Activated T-cell treated with anti-CD3 and anti-CD28 coated beads for 1 hour (primary cell): ENCODE data around the gene DPP10.

Experiments
- DNase-seq: peaks from one replicate; pipeline ENCODE4 v3.0.0-alpha.2; 2020; ENCODE audit warnings: low read depth

Gene DPP10

GRCh38 chr2:115569547-115569946 lies 1127.1 kb downstream of the DPP10 start:
- no peak for DNase-seq

GRCh38 chr2:115572746-115573145 lies 1130.3 kb downstream of the DPP10 start:
- DNase-seq, result no peak

- DNase-seq, result no peak
Observed at GRCh38 chr2:115573756-115574155, 1131.3 kb downstream of the DPP10 start.

- DNase-seq, result no peak
Observed at GRCh38 chr2:115574667-115575066, 1132.2 kb downstream of the DPP10 start.

GRCh38 chr2:115580784-115581183 lies 1138.3 kb downstream of the DPP10 start:
- DNase-seq, result no peak

GRCh38 chr2:115584507-115584906 lies 1142.1 kb downstream of the DPP10 start:
- no peak for DNase-seq

- no peak for DNase-seq
Observed at GRCh38 chr2:115596659-115597375, 1154.4 kb downstream of the DPP10 start.

GRCh38 chr2:115603285-115603684 lies 1160.8 kb downstream of the DPP10 start:
- DNase-seq, result no peak

- DNase-seq, result no peak
Observed at GRCh38 chr2:115606350-115606749, 1163.9 kb downstream of the DPP10 start.

- DNase-seq, result no peak
Observed at GRCh38 chr2:115609978-115610377, 1167.5 kb downstream of the DPP10 start.

- no peak for DNase-seq
Observed at GRCh38 chr2:115610888-115611287, 1168.4 kb downstream of the DPP10 start.

GRCh38 chr2:115624332-115624731 lies 1181.9 kb downstream of the DPP10 start:
- no peak for DNase-seq

GRCh38 chr2:115634578-115634977 lies 1192.1 kb downstream of the DPP10 start:
- no peak for DNase-seq

- DNase-seq, result no peak
Observed at GRCh38 chr2:115635430-115635829, 1193.0 kb downstream of the DPP10 start.

- no peak for DNase-seq
Observed at GRCh38 chr2:115649731-115650130, 1207.3 kb downstream of the DPP10 start.

- no peak for DNase-seq
Observed at GRCh38 chr2:115650827-115651226, 1208.4 kb downstream of the DPP10 start.

- DNase-seq, result no peak
Observed at GRCh38 chr2:115652652-115653051, 1210.2 kb downstream of the DPP10 start.

- no peak for DNase-seq
Observed at GRCh38 chr2:115654362-115654761, 1211.9 kb downstream of the DPP10 start.

GRCh38 chr2:115678129-115678528 lies 1235.7 kb downstream of the DPP10 start:
- DNase-seq, result no peak

- DNase-seq, result no peak
Observed at GRCh38 chr2:115684345-115684744, 1241.9 kb downstream of the DPP10 start.

- DNase-seq, result no peak
Observed at GRCh38 chr2:115691409-115691808, 1249.0 kb downstream of the DPP10 start.

- DNase-seq, result no peak
Observed at GRCh38 chr2:115694651-115695050, 1252.2 kb downstream of the DPP10 start.

GRCh38 chr2:115733190-115733775 lies 1290.8 kb downstream of the DPP10 start:
- no peak for DNase-seq

GRCh38 chr2:115738111-115738510 lies 1295.7 kb downstream of the DPP10 start:
- no peak for DNase-seq
